Measurements from ENCODE around the gene GGA3.

DNA sequence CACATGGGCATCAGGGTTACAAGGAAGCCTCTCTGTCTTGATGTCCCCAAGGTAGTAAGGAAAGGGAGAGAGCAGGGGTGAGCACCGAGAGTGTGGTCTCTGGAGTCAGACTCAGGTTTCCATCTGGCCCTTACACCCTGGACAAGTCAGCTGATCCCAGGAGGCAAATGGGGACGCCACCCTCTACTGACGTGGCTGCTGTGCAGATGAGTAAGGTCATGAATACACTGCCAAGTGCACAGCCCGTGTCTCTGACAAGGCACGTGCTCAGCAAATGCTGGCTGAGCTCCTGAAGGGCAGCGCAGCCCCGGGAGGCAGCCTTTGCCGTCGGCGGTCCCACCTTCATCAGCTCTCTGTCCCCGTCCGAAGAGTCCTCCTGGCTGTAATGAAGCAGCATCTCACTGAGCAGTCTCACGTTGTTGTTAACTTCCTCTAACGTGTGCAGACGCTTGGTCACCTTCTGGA, 19.4 kb downstream of the GGA3 start:
- TF ChIP-seq, protein P1, sequence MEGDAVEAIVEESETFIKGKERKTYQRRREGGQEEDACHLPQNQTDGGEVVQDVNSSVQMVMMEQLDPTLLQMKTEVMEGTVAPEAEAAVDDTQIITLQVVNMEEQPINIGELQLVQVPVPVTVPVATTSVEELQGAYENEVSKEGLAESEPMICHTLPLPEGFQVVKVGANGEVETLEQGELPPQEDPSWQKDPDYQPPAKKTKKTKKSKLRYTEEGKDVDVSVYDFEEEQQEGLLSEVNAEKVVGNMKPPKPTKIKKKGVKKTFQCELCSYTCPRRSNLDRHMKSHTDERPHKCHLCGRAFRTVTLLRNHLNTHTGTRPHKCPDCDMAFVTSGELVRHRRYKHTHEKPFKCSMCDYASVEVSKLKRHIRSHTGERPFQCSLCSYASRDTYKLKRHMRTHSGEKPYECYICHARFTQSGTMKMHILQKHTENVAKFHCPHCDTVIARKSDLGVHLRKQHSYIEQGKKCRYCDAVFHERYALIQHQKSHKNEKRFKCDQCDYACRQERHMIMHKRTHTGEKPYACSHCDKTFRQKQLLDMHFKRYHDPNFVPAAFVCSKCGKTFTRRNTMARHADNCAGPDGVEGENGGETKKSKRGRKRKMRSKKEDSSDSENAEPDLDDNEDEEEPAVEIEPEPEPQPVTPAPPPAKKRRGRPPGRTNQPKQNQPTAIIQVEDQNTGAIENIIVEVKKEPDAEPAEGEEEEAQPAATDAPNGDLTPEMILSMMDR (IDR thresholded peaks at IDR 0.05; ENCODE audit: low read depth, low read length, poor library complexity, severe bottlenecking): no peak
- no peak for TF ChIP-seq EZH2phosphoT487 (IDR thresholded peaks at IDR 0.05; ENCODE audit: borderline replicate concordance, low read length)
